Loucy (cell line): ENCODE measurements around the gene REST.

ENCODE experiments used
- EZH2phosphoT487 ChIP-seq: fragments of 200-600 bp; IDR thresholded peaks from 2 replicates; pipeline ENCODE4 v1.6.1; 2018; ENCODE audit warnings: antibody characterized with exemption, mild to moderate bottlenecking, moderate library complexity, borderline replicate concordance
- TF ChIP-seq, protein P1 (sequence below): fragments of 200-600 bp; sonication (generic); conservative IDR thresholded peaks from 2 replicates; pipeline ENCODE4 v1.5.1; 2014; ENCODE audit warnings: mild to moderate bottlenecking, antibody characterized with exemption, low read length

DNA sequence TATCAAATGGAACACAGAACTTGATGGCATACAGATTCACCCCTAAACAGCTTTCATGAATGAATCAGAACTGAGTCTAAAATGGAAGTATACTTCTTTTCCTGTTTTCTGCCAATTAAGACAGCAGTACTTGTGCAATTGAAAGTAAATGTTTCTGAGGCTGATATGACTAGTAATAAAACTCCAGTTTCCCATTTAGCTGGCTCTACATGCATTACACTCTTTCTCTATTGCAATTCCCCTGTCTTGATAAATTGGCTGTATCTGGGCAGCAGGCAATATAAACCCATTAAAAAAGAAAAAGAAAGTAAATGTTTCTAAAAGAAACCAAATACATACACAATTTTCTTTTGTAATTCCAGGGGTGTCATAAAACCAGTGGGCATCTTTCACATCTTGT lies 65.1 kb downstream of the REST start:
- TF ChIP-seq, protein P1, sequence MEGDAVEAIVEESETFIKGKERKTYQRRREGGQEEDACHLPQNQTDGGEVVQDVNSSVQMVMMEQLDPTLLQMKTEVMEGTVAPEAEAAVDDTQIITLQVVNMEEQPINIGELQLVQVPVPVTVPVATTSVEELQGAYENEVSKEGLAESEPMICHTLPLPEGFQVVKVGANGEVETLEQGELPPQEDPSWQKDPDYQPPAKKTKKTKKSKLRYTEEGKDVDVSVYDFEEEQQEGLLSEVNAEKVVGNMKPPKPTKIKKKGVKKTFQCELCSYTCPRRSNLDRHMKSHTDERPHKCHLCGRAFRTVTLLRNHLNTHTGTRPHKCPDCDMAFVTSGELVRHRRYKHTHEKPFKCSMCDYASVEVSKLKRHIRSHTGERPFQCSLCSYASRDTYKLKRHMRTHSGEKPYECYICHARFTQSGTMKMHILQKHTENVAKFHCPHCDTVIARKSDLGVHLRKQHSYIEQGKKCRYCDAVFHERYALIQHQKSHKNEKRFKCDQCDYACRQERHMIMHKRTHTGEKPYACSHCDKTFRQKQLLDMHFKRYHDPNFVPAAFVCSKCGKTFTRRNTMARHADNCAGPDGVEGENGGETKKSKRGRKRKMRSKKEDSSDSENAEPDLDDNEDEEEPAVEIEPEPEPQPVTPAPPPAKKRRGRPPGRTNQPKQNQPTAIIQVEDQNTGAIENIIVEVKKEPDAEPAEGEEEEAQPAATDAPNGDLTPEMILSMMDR = no peak
- no peak for TF ChIP-seq EZH2phosphoT487
